ENCODE measurements around the gene SLC22A16.

DNA sequence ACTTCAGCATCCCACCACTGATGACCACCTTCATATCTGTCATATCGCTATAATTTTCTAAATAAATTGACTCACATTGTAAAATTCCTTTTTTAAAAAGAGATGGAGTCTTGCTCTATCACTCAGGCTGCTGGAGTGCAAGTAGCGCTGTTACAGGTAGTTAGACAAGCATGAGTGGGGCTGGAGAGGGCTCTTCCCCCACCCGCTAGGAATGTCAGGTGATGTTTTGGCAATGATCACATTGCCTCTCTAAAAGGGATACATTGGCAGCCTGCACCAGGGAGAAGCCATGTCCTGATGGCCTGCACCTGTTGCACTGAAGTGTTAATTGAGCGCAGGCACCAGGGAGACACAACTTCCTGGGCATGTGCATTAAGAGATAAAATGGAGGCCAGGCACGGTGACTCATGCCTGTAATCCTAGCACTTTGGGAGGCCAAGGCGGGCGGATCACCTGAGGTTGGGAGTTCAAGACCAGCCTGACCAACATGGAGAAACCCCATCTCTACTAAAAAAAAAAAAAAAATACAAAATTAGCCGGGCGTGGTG, 16.9 kb upstream of the SLC22A16 start:
- no peak for TF ChIP-seq EZH2phosphoT487 (IDR thresholded peaks at IDR 0.05; ENCODE audit: low read length)
- TF ChIP-seq, protein P1, sequence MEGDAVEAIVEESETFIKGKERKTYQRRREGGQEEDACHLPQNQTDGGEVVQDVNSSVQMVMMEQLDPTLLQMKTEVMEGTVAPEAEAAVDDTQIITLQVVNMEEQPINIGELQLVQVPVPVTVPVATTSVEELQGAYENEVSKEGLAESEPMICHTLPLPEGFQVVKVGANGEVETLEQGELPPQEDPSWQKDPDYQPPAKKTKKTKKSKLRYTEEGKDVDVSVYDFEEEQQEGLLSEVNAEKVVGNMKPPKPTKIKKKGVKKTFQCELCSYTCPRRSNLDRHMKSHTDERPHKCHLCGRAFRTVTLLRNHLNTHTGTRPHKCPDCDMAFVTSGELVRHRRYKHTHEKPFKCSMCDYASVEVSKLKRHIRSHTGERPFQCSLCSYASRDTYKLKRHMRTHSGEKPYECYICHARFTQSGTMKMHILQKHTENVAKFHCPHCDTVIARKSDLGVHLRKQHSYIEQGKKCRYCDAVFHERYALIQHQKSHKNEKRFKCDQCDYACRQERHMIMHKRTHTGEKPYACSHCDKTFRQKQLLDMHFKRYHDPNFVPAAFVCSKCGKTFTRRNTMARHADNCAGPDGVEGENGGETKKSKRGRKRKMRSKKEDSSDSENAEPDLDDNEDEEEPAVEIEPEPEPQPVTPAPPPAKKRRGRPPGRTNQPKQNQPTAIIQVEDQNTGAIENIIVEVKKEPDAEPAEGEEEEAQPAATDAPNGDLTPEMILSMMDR (IDR thresholded peaks at IDR 0.05; ENCODE audit: low read length): no peak
